Lower leg skin (tissue), 3 donors: ENCODE data around the gene UBAC2.

Source experiments
- POLR2A ChIP-seq, 2 donors: fragments of 450-650 bp; IDR thresholded peaks; one replicate each; pipeline ENCODE4 v1.6.1; 2016 to 2017; ENCODE audit warnings: antibody characterized with exemption in 2 of 2, mild to moderate bottlenecking in 1 of 2, moderate library complexity in 1 of 2
- TF ChIP-seq, protein P1 (sequence below), 3 donors: fragments of 450-650 bp; IDR thresholded peaks; one replicate each; pipeline ENCODE4 v1.5.1; 2016; ENCODE audit warnings: antibody characterized with exemption in 3 of 3, mild to moderate bottlenecking in 3 of 3, moderate library complexity in 2 of 3

DNA sequence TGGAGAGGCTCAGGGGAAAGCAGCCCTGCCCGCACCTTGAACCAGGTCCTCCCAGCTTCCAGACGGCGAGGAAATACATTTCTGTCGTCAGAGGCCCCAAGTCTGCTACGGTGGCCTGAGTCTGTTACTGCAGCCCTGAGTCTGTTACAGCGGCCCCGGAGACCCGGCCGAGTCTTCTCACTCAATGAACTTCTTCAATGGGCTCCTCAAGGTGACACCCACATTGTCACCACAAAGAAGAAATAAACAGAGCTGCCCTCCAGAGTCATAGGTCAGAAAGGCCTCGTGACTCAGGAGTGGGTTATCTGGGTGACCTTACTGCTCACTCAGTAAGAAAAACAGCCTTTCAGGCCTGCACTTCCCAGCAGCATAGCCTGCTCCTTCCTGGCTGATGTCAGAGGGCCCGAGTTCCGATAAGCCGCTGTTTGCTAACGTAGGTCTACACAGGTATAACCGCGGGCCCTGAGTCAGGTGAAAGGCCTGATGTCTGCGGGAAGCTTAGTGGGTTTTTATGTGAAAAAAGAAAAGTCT, 233.7 kb downstream of the UBAC2 start:
- TF ChIP-seq, protein P1, sequence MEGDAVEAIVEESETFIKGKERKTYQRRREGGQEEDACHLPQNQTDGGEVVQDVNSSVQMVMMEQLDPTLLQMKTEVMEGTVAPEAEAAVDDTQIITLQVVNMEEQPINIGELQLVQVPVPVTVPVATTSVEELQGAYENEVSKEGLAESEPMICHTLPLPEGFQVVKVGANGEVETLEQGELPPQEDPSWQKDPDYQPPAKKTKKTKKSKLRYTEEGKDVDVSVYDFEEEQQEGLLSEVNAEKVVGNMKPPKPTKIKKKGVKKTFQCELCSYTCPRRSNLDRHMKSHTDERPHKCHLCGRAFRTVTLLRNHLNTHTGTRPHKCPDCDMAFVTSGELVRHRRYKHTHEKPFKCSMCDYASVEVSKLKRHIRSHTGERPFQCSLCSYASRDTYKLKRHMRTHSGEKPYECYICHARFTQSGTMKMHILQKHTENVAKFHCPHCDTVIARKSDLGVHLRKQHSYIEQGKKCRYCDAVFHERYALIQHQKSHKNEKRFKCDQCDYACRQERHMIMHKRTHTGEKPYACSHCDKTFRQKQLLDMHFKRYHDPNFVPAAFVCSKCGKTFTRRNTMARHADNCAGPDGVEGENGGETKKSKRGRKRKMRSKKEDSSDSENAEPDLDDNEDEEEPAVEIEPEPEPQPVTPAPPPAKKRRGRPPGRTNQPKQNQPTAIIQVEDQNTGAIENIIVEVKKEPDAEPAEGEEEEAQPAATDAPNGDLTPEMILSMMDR (IDR thresholded peaks at IDR 0.05) = no peak
- no peak for TF ChIP-seq POLR2A (IDR thresholded peaks at IDR 0.05)
